ENCODE measurements around the gene COL20A1. TPM values are rescaled to one million over a fixed set of nuclear protein-coding genes. Genes with fewer than 3 reads are reported as not detected.

The COL20A1 gene
- total RNA-seq, 6 experiments from 2014 or later = 0.02 TPM; not detected in 5

DNA sequence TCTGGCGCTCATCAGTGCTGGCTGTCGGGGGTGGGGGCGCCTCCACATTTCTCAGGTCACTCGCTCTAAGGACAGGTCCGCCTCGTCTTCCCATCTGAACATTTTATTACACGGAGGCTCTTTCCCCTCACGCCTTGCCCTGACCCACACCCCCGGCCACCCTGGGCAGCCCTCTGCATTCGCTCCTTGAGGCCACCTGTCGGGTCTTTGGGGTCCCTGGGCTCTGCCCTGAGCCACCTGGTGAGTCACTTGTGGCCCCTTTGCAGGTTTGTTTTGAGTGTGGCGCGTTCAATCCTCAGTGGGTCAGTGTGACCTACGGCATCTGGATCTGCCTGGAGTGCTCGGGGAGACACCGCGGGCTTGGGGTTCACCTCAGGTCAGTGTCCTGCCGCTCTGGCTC lies 17.2 kb upstream of the COL20A1 start:
- Mint-ChIP-seq H3K36me3 (ENCODE audit: low read depth) (peaks cover 6% of the 10 kb centered on the region), H3K4me3 (no peak overlapping the region), H3K27ac (no peak overlapping the region), H3K27me3 (ENCODE audit: insufficient read depth) (peaks cover 3% of the 10 kb centered on the region; the same call in 1 of the 2 replicates), H3K4me1 (ENCODE audit: low read depth) (peaks cover 28% of the 10 kb centered on the region), H3K9me3 (no peaks in the 10 kb centered on the region)
- TF ChIP-seq, protein P1, sequence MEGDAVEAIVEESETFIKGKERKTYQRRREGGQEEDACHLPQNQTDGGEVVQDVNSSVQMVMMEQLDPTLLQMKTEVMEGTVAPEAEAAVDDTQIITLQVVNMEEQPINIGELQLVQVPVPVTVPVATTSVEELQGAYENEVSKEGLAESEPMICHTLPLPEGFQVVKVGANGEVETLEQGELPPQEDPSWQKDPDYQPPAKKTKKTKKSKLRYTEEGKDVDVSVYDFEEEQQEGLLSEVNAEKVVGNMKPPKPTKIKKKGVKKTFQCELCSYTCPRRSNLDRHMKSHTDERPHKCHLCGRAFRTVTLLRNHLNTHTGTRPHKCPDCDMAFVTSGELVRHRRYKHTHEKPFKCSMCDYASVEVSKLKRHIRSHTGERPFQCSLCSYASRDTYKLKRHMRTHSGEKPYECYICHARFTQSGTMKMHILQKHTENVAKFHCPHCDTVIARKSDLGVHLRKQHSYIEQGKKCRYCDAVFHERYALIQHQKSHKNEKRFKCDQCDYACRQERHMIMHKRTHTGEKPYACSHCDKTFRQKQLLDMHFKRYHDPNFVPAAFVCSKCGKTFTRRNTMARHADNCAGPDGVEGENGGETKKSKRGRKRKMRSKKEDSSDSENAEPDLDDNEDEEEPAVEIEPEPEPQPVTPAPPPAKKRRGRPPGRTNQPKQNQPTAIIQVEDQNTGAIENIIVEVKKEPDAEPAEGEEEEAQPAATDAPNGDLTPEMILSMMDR (IDR thresholded peaks at IDR 0.05) = no peak
- DNase-seq = no peak

DNA sequence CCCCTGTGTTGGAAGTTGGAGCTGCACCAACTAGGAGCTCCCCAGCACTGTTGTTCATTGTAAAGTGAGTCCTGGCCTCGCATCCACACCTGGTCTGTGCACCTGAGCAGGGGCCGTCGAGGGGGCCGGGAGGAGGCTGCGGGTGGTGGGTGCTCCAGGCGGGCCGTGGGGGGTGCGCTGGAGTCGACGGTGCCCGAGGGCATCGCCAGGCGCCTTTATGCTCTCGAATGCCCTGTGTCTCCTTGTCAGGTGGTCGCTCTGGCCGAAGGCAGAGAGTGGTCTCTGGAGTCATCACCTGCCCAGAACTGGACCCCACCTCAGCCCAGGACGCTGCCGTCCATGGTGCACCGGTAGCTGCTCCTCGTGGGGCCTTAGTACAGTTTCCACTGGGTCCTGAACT lies 16.0 kb upstream of the COL20A1 start:
- Mint-ChIP-seq H3K36me3 (ENCODE audit: low read depth) (peaks cover 6% of the 10 kb centered on the region; the same call in 1 of the 2 replicates), H3K9me3 (no peaks in the 10 kb centered on the region), H3K4me1 (ENCODE audit: low read depth) (peaks cover 21% of the 10 kb centered on the region), H3K27ac (no peak overlapping the region), H3K27me3 (ENCODE audit: insufficient read depth) (peaks cover 3% of the 10 kb centered on the region; the same call in 1 of the 2 replicates), H3K4me3 (no peak overlapping the region)
- no peak for DNase-seq
- TF ChIP-seq, protein P1 (IDR thresholded peaks at IDR 0.05) = no peak

DNA sequence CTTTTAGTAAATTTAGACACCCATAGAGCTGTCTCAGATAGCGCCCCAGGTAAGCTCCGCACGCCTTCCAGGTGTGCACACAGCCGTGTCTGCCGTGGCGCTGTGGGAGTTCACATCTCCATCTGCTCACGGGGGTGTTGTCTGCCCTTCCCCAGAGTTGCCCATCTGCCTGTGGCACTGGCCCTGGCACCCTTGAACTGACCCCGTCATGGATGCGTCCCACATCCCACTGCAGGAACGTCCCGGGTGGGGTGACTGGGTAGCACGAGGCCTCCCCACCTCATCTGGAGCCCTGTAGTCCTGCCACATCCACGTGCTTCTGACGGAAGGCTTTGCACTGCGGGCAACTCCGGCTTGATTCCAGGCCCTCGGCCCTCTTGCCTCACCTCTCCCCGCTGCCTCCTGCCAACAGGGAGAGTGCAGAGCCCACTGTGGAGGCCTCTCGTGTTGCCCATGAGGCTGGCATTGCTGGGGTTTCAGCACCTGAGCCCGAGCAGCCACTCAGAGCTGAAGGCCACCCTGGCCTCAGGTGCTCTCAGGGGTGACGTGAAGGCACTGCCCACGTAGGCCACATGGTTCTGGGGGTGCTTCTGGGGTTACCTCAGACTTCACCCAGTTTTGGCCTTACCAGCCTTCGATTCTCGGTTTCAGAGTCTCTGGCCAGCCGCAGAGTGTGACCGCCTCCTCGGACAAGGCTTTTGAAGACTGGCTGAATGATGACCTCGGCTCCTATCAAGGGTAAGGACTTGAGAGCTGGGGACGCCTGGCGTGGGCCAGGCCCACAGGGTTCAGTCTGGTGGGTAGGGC lies 15.3 kb upstream of the COL20A1 start:
- Mint-ChIP-seq H3K9me3 (no peaks in the 10 kb centered on the region), H3K36me3 (ENCODE audit: low read depth) (peaks cover 6% of the 10 kb centered on the region), H3K4me1 (ENCODE audit: low read depth) (peaks cover 20% of the 10 kb centered on the region), H3K27ac (no peak overlapping the region), H3K4me3 (no peak overlapping the region), H3K27me3 (ENCODE audit: insufficient read depth) (peaks cover 3% of the 10 kb centered on the region; the same call in 1 of the 2 replicates)
- no peak for DNase-seq
- TF ChIP-seq, protein P1 (IDR thresholded peaks at IDR 0.05) = no peak

DNA sequence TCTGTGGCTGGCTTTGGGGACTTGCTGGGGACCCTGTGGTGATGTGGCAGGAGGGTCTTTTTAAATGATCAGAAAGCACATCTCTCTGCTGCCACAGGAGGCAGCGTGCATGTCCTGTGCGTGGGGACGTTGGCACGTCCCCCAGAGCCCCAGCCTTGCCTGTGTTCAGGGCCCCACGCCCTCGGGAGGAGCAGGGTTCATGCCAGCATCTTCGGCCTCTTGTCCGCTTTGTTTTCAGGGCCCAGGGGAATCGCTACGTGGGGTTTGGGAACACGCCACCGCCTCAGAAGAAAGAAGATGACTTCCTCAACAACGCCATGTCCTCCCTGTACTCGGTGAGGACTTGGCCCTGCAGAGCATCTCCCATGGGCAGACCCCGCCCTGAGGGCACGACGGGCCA lies 14.3 kb upstream of the COL20A1 start:
- Mint-ChIP-seq H3K36me3 (ENCODE audit: low read depth) (peaks cover 2% of the 10 kb centered on the region), H3K9me3 (no peaks in the 10 kb centered on the region), H3K4me1 (ENCODE audit: low read depth) (peaks cover 18% of the 10 kb centered on the region), H3K27me3 (ENCODE audit: insufficient read depth) (no peaks in the 10 kb centered on the region), H3K27ac (no peak overlapping the region), H3K4me3 (no peak overlapping the region)
- TF ChIP-seq, protein P1 (IDR thresholded peaks at IDR 0.05) = peak; percentile 46; the same call in 1 of the 2 replicates
- no peak for DNase-seq

DNA sequence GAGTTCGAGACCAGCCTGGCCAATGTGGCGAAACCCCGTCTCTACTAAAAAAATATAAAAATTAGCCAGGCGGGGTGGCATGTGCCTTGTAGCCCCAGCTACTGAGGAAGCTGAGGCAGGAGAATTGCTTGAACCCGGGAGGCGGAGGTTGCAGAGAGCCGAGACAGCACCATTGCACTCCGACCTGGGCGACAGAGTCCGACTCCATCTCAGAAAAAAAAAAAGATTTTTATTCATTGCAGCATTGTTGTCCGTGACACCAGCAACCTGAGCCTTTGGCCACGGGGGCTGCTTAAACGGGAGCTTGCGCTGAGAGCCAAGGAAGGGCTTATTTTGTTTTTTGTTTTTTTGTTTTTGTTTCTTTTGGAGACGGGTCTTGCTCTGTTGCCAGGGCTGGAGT lies 13.1 kb upstream of the COL20A1 start:
- DNase-seq = no peak
- H3K36me3 Mint-ChIP-seq (ENCODE audit: low read depth) = no peaks in the 10 kb centered on the region; the same call in 1 of the 2 replicates
- TF ChIP-seq, protein P1 (IDR thresholded peaks at IDR 0.05) = no peak
- H3K4me1 Mint-ChIP-seq (ENCODE audit: low read depth) = peaks cover 6% of the 10 kb centered on the region
- H3K9me3 Mint-ChIP-seq = no peaks in the 10 kb centered on the region
- H3K27me3 Mint-ChIP-seq (ENCODE audit: insufficient read depth) = no peaks in the 10 kb centered on the region
- H3K27ac Mint-ChIP-seq = no peak overlapping the region
- H3K4me3 Mint-ChIP-seq = no peak overlapping the region
